HG03575 (cell line): ENCODE measurements around the gene VWF.

Experiments
- ATAC-seq: cut with Tn5 transposase; IDR thresholded peaks from one replicate; pipeline ENCODE4 v1.9.1; 2021; ENCODE audit not compliant: unreplicated experiment, insufficient number of reproducible peaks, low FRiP score; ENCODE audit errors: extremely low read depth

Gene VWF

GRCh38 chr12:5946388-5946787, 178.1 kb downstream of the VWF start:
- ATAC-seq = no peak

GRCh38 chr12:5945071-5946008, 179.1 kb downstream of the VWF start, which contains the start of gene ANO2:
Gene ANO2, minus strand, starts transcription at chr12:5945259. Its CDS starts 42 bp downstream, at chr12:5945217.
- ATAC-seq = no peak

GRCh38 chr12:5944688-5945070, 179.8 kb downstream of the VWF start:
- ATAC-seq = no peak

GRCh38 chr12:5944053-5944452, 180.4 kb downstream of the VWF start:
- ATAC-seq = no peak

GRCh38 chr12:5941907-5942306, 182.6 kb downstream of the VWF start:
- ATAC-seq = no peak

GRCh38 chr12:5927732-5928516, 196.5 kb downstream of the VWF start:
- no peak for ATAC-seq

- ATAC-seq = no peak
Measured at GRCh38 chr12:5925646-5926045, 198.8 kb downstream of the VWF start.

- ATAC-seq = no peak
Measured at GRCh38 chr12:5924342-5924741, 200.1 kb downstream of the VWF start.

- no peak for ATAC-seq
Measured at GRCh38 chr12:5923751-5924150, 200.7 kb downstream of the VWF start.

- ATAC-seq = no peak
Measured at GRCh38 chr12:5923043-5923605, 201.3 kb downstream of the VWF start.

GRCh38 chr12:5921966-5922899, 202.2 kb downstream of the VWF start:
- no peak for ATAC-seq

- no peak for ATAC-seq
Measured at GRCh38 chr12:5921027-5921909, 203.2 kb downstream of the VWF start.

GRCh38 chr12:5916785-5917290, 207.6 kb downstream of the VWF start:
- no peak for ATAC-seq

- no peak for ATAC-seq
Measured at GRCh38 chr12:5915511-5915910, 209.0 kb downstream of the VWF start.

GRCh38 chr12:5914387-5915149, 209.9 kb downstream of the VWF start:
- ATAC-seq = no peak

- no peak for ATAC-seq
Measured at GRCh38 chr12:5913387-5913786, 211.1 kb downstream of the VWF start.
